ENCODE data around the gene FAM222B. TPM values are rescaled to one million over a fixed set of nuclear protein-coding genes. Genes with fewer than 3 reads are reported as not detected.

Gene FAM222B
- total and polyA plus RNA-seq, 9 of the 15 experiments (the other 6 are each of a cell fraction or from before 2014, with no cell fraction given) = 4.0 to 34.6 (median 7.5) TPM

DNA sequence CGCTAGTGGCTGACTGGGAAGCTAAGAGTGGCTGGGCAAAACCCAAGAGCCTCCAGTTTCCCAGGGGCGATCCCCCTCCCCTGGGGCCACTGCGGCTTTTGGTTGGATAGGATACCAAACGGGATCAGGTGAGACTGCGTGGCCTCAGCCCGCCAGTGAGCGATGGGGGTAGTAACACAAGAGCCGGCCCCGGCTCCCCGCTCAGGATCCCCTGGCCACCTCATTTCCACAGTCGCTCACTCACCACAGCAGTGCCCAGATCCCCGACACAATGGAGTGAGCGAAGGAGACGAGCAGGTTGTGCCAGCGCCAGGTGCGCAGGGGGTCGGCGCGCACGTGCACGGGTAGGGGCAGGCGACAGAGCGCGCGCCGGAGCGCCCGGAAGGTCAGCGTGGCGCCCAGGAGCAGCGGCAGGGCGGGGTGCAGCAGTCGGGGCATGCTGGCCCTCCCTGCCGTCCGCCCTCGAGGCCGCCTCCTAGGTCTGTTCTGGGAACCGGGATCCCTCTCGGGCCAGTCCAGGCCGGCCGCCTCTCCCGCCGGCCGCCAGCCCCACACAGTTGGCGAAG lies 116.8 kb downstream of the FAM222B start (continued):
- no peak for TF ChIP-seq ZNF282 (CRISPR knock-in tag; IDR thresholded peaks at IDR 0.05)
- TF ChIP-seq ATF1 (CRISPR knock-in tag; IDR thresholded peaks at IDR 0.05) = no peak
- peak; percentile 52; the same call in 1 of the 2 replicates for TF ChIP-seq ATF1 (tag; IDR thresholded peaks at IDR 0.05)
- TF ChIP-seq GABPB1 (CRISPR knock-in tag; IDR thresholded peaks at IDR 0.05) = peak; percentile 54; the same call in 1 of the 2 replicates
- 0 out of 2 replicates have a peak, but pooled peaks have one; percentile 24 for TF ChIP-seq ZNF121 (CRISPR knock-in tag; conservative IDR thresholded peaks at IDR 0.05)
- TF ChIP-seq ZNF76 (CRISPR knock-in tag; IDR thresholded peaks at IDR 0.05; ENCODE audit: borderline replicate concordance) = peak; percentile 71
- TF ChIP-seq SMAD1 (IDR thresholded peaks at IDR 0.05; ENCODE audit: low read depth, low read length, partially characterized antibody) = peak; percentile 47
- peak; percentile 86 for TF ChIP-seq NR2C2 (CRISPR knock-in tag; IDR thresholded peaks at IDR 0.05)
- TF ChIP-seq NR2C2 (tag; IDR thresholded peaks at IDR 0.05) = peak; percentile 69; the same call in 1 of the 2 replicates
- no peak for TF ChIP-seq RBM17 (IDR thresholded peaks at IDR 0.05; ENCODE audit: borderline replicate concordance, low read depth, low read length)
- TF ChIP-seq TCF7 (IDR thresholded peaks at IDR 0.05; ENCODE audit: borderline replicate concordance) = peak; percentile 37; the same call in 1 of the 2 replicates
- TF ChIP-seq SMAD4 (CRISPR knock-in tag; conservative IDR thresholded peaks at IDR 0.05) = peak; percentile 82; the same call in 1 of the 2 replicates
- TF ChIP-seq MAZ (CRISPR knock-in tag; conservative IDR thresholded peaks at IDR 0.05 in 1 of 2, IDR thresholded peaks at IDR 0.05 in 1 of 2) = peak; percentile 84 to 94
- peak; percentile 13; the same call in 1 of the 2 replicates for TF ChIP-seq JUN (IDR thresholded peaks at IDR 0.05; ENCODE audit: borderline replicate concordance, low read depth, low read length)
- no peak for TF ChIP-seq JUN (CRISPR knock-in tag; IDR thresholded peaks at IDR 0.05; ENCODE audit: borderline replicate concordance)
- TF ChIP-seq ZNF830 (CRISPR knock-in tag; IDR thresholded peaks at IDR 0.05) = 0 out of 2 replicates have a peak, but pooled peaks have one; percentile 38
- TF ChIP-seq LCOR (CRISPR knock-in tag; IDR thresholded peaks at IDR 0.05) = no peak
- peak; percentile 33 for TF ChIP-seq KDM5B (IDR thresholded peaks at IDR 0.05; ENCODE audit: insufficient replicate concordance, low read depth, low read length)
- TF ChIP-seq FIP1L1 (IDR thresholded peaks at IDR 0.05; ENCODE audit: low read depth, low read length, poor library complexity, severe bottlenecking) = peak; percentile 98
- peak; percentile 65 for TF ChIP-seq TAF1 (IDR thresholded peaks at IDR 0.05; ENCODE audit: control insufficient read depth, extremely low read depth, insufficient read depth, low read length, severe bottlenecking)
- TF ChIP-seq PURB (CRISPR knock-in tag; IDR thresholded peaks at IDR 0.05; ENCODE audit: low read depth) = 0 out of 2 replicates have a peak, but pooled peaks have one; percentile 54
- no peak for TF ChIP-seq EP300 (IDR thresholded peaks at IDR 0.05; ENCODE audit: low read length)
- peak; percentile 88 for TF ChIP-seq RBBP5 (IDR thresholded peaks at IDR 0.05; ENCODE audit: borderline replicate concordance, insufficient read depth, low read length, poor library complexity, severe bottlenecking)
- TF ChIP-seq, protein P1, sequence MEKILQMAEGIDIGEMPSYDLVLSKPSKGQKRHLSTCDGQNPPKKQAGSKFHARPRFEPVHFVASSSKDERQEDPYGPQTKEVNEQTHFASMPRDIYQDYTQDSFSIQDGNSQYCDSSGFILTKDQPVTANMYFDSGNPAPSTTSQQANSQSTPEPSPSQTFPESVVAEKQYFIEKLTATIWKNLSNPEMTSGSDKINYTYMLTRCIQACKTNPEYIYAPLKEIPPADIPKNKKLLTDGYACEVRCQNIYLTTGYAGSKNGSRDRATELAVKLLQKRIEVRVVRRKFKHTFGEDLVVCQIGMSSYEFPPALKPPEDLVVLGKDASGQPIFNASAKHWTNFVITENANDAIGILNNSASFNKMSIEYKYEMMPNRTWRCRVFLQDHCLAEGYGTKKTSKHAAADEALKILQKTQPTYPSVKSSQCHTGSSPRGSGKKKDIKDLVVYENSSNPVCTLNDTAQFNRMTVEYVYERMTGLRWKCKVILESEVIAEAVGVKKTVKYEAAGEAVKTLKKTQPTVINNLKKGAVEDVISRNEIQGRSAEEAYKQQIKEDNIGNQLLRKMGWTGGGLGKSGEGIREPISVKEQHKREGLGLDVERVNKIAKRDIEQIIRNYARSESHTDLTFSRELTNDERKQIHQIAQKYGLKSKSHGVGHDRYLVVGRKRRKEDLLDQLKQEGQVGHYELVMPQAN (IDR thresholded peaks at IDR 0.05; ENCODE audit: borderline replicate concordance) = peak; percentile 85; the same call in 1 of the 2 replicates
- peak; percentile 51 for TF ChIP-seq SP1 (CRISPR knock-in tag; IDR thresholded peaks at IDR 0.05)

Measured in K562 (cell line).